HG02571 (cell line): ENCODE data around the gene TRAK1.
"Not testable (repeated sequence)": the region's sequence is repeated elsewhere in the genome, so short reads cannot be mapped to it uniquely, and the experiment has no call there.

Experiments
- ATAC-seq: cut with Tn5 transposase; IDR thresholded peaks from one replicate; pipeline ENCODE4 v1.9.1; 2021; ENCODE audit warnings: mild to moderate bottlenecking, moderate library complexity; ENCODE audit not compliant: unreplicated experiment

TRAK1 gene

DNA sequence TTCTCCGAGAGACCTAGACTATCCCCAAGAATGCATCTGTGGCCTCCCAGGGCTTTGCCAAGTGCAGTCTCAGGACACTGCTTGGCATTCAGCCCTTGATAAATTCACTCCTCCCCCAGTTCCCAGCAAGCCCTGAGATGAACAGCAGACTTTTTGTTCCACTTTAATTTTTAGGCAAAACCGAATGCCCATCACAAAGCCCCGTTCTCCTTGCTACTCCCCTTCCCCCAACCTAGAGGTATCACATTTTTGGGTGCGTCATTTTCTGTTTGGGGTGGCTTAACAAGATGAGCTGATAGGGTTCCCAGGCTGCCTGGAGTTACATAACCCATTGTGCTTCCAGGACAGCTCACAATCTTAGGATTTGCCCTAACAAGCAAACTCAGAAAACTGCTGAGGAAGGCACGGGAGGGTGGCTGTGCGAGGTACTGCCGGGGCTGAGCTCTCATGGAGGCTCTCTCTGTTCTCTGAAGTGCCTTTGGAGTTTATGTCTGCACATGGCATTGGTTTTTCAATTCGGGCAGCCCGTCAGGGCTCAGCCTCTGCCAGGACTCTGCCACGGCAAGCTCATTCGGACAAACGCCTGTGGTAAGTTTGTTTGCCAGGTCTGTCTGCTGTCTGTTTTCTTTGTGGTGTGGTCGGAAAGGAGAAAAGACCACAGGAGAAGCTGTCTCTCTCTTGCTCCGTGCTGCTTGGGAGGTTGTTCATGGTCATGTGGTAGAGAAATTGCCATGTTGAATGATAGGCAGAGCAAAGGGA lies at the start of gene TRAK1:
Gene TRAK1, plus strand, starts transcription at position 385 of the 759 bp plus-strand sequence. Its CDS starts 113 bp downstream, at position 498.
- no peak for ATAC-seq

- no peak for ATAC-seq
These were observed 48.4 kb upstream of the TRAK1 start for GRCh38 chr3:42042747-42043098.

- no peak for ATAC-seq
These were observed 47.9 kb upstream of the TRAK1 start for GRCh38 chr3:42043099-42043813.

GRCh38 chr3:42045708-42046243 lies 45.4 kb upstream of the TRAK1 start:
- ATAC-seq, result no peak

DNA sequence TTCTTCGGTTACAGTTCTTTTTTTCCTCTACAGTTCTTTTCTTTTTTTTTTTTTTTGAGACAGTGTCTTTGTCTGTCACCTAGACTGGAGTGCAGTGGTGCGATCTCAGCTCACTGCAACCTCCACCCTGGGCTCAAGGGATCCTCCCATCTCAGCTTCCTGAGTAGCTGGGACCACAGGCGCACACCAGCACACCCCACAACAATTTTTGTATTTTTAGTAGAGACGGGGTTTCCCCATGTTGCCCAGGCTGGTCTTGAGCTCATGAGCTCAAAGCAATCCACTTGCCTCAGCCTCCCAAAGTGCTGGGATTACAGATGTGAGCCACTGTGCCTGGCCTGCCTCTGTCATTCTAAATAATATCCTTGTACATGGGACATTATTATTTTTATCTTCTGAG lies 42.6 kb upstream of the TRAK1 start:
- not testable (repeated sequence) for ATAC-seq

DNA sequence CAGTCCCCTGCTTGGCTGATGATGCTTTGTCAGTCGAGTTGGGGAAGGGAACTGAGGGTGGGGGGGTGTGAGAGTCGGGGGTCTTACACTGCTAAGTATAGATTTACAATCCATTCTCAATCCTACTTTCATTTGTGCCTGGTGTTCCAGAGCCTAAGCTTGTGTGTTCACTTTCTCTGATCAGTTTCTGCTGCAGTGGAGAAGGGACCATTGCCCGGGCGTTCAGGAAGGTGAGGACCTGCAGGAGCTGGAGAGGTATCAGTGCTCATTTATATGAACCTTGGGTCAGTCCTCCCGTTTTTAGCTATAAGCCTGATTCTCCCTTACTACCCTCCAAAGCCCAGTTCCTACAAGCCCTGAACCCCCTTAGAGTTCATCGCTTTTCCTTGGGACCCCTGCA lies 41.0 kb upstream of the TRAK1 start:
- no peak for ATAC-seq

DNA sequence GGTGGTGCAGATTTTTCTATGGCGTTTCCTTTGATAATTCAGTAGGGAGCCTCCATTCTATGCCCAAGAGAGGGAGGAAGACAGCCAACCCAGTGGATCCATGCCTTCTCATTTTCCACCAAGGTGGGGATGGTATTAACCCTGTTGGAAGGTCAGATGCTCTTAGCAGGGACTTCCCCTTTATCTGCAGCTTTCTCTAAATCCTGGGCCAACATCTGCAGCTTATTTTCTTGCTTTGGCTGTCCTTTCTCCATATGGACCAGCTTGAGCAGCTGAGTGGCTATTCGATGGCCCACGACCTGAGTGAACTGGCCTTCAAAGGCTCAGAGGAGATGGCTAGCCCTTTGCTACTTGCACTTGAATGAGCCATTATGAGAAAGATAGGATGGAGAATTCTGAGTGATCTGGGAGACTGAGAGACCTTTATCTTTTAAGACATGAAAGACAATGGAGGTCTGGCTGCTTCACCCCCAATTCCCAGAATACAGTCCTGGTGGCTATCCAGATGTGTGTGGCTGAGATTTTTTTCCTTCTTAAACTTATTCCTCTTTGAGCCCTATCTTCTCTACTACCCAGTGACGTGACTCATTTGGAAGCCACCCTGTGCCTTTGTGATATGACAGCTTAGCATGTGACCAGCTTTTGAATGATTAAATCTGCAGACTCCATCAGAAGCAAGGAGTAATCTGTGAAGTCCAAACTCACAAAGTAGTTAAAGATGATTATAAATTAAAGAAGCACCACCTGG lies 39.6 kb upstream of the TRAK1 start:
- peak; percentile 23 for ATAC-seq

DNA sequence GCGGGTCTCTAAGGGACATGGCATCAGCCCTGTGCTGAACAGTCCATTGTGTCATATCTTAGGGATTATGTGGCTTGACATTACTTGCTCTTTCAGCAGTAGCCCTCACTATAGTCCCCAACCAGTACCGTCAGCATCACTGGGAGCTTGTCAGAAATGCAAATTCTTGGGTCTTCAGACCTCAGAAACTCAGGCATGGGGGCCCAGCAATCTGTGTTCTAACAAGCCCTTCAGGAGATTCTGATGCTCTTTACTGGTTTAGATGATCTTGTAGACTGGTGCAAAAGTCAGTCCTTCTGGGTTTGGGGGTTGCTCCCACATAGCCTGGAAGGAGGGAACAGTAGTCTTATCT lies 39.0 kb upstream of the TRAK1 start:
- ATAC-seq, result peak; percentile 66

DNA sequence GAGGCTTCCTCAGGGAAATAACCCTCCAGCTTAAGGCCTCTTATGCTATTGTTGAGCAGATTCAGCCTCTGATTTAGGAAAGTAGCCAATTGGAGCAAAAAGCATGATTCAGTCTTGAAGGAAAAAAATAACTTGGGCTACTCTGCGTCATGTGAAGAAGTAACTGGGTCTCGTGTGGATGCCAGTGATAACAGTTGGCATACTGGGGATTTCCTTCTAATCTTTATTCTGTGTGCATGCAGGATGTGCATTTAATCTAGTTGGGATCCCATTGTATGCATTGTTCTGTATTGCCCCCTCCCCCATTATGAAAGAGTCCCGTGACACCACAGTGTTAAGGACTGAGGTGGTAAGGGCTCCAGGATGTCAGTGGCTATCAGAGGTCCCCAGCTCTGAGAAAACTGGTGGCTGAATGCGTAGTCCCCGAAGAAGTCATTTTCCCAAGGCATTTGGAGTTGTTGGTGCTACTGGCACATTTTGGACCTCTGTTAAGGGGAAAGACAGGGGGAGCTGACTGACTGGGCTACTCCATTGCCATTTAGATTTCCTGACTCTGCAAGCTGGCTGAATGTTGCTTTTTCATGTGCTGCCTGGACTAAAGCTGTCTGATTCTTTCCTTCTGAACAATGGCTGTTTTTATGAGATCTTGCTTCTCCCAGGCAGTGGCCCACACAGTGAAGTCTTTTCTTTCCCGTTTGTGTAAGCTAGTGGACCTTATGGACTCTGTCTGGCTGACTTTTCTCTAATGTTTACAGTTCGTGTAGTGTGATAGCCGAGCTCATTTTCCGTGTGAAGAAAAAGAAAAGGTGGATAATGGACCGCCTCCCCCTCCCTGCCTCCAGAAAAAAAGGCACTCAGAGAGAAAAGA lies 38.4 kb upstream of the TRAK1 start:
- no peak for ATAC-seq

- no peak for ATAC-seq
These were observed 37.7 kb upstream of the TRAK1 start for GRCh38 chr3:42053476-42053875.

DNA sequence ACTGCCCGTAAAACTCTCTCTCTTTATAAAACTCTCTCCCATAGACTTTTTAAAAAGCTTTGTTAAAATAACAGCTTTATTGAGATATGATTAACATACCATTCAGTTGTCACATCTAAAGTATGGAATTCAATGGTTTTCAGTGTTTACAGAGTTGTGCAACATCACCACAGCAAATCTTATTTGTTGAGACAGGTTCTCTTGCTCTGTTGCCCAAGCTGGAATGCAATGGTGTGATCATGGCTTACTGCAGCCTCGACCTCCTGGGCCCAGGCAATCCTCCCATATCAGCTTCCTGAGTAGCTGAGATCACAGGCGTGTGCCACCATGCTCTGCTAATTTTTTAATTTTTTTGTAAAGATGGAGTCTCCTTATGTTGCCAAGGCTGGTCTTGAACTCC lies 35.9 kb upstream of the TRAK1 start:
- ATAC-seq, result no peak

- no peak for ATAC-seq
These were observed 34.3 kb upstream of the TRAK1 start for GRCh38 chr3:42056840-42057239.

DNA sequence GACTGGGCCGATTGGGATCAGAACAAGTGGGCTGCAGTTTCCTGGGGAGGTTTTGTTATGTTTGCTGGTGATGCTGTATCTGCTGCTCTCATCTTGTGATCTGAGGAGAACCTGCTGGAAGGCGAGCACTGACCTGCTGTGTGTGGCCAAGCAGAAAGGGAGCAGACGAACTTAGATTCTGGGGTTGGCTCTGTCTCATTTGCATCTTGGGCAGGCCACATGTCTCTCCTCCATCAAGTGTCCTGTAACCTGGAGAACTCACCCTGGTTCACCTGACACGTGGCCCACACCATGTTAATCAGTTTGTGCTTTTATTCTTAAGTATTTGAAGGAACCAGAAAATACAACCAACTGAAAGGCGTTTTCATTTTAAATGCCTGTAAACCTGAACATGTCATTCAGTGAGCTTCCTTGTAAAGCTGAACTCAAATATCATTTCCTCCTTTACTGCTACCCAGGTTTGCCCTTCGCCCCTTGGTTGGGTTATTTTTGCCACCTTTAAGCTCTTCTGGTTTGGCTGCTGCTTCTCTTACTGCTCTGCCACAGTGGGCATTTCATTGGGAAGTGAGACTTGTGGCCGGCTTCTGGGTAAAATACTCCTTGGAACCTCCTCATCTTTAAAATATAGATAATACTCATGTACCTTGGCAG lies 33.5 kb upstream of the TRAK1 start:
- peak; percentile 72 for ATAC-seq

DNA sequence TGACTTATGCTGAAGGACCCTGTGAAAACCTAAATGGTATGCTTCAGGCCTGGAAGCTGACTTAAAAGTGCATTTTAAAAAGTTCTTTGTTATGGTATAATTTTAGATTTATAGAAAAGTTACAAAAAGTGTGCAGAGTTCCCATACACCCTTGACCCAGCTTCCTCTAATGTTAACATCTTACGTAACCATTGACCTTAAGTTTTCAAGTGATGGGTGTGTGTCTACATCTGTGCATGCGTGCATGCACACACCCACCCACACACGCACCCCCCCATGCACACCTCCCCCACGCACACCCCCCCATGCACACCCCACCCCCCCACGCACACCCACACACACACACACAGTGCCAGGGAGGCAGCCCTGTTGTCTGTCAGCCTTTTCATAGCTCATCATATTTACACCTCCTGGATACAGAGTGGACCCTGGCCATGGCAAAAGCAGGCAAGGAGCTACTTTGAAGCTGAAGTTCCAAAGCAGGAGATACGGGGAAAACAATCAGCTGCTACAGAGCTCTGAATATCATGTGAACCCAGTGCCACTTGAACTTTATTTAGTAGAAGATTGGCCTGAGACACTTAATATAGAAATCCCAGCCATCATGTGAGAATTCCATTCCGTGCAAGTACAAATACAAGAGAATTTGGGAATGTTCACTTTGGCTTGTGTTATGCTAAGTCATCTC lies 30.0 kb upstream of the TRAK1 start:
- no peak for ATAC-seq

GRCh38 chr3:42061713-42062380 lies 29.3 kb upstream of the TRAK1 start:
- no peak for ATAC-seq

GRCh38 chr3:42062464-42062863 lies 28.7 kb upstream of the TRAK1 start:
- ATAC-seq, result no peak

- ATAC-seq, result no peak
These were observed 27.3 kb upstream of the TRAK1 start for GRCh38 chr3:42063888-42064287.

DNA sequence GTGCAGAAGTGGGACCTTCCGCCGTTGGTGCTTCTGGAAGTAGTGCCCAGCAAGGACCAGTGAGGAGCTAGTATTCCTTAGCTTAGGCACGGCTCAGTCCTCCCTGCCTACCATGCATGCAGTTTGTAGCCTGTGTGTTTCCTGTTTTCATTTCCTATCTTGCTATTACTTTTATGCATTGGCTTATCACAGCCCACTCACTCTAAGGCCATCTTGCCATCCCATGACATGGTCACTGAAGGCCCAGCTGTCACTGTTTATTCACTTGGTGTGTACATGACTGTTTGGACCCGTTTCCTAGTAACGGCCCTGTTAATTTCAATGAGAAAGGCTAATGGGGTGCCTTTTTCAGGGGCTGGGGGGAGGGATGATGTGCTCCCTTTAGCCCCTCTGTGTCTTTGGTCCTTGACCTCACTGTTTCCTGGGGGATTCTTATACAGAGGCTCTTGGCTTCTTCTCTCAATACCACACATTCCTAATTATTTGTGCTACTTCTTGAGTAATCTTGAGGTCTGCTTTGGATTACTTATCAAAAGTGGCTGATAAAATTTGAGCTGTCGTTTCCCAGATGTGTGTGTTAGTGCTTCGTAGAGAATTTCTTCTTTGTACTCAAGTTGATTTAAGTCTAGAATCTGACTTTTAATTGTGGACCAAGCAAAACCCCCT lies 24.5 kb upstream of the TRAK1 start:
- ATAC-seq, result no peak
